Measurements from ENCODE around the gene ZBTB20.
"Not testable (repeated sequence)": the region's sequence is repeated elsewhere in the genome, so short reads cannot be mapped to it uniquely, and the experiment has no call there.

Gene ZBTB20

DNA sequence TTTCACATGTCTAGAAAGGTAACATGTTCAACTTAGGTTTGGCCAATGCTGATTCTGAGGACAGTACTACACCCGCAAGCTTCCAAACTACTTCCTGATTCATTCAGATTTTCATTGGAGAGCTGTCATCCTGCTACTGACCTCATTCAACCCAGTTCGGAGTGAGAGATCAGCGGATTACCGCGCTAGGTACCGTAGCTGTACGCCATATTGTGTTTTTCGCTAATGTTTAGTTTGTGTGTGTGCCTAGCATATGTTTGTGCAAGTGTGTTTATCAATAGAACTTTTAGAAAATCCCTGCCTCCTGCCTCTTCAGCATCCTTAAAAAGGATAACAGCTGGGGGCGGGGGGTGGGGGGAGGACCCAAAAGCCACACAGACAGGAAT is 1.1 kb downstream of the ZBTB20 start:
- 3% methylated on average over 8 of the region's 9 CpGs for WGBS

DNA sequence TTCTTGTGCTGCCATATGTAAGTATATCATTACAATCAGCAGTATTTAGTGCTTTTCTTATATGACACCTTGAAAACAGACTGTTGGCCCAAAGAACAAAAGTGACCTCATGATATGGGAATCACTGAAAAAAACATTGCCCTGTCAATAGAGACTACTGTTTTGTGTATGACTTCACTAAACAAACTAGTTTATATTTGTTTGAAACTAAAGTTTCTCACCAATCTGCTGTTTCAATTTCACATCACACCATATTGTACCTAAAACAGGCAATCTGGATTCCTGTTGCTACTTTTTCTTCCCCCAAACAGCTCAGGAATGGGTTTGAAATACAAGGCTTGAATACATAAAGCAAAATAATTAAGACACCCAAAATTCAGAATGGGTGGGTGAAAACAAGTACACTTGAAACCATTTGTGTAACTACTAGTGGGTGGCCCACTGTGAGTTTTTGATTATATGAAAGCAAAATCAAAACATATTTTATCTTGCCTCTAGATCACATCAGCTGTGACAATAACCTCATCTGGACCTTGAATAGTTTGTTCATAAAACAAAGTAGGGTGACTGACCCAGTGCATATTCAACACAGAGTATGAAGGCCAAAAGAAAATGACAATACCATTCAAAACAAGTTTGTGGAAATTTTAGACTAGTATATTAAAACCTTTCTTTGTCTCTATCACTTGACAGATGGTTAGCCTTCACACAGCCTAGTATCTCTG is 5.9 kb downstream of the ZBTB20 start:
- no peak overlapping the region for H3K4me3 ChIP-seq (ENCODE audit: low read length)
- H3K9me3 ChIP-seq (ENCODE audit: insufficient read depth, low read depth, low read length) = no peaks in the 10 kb centered on the region
- H3K27me3 ChIP-seq (ENCODE audit: insufficient read depth, low read length) = no peaks in the 10 kb centered on the region
- no peak overlapping the region for H3K27ac ChIP-seq (ENCODE audit: low read depth, low read length)
- H3K36me3 ChIP-seq (ENCODE audit: insufficient read depth, low read length) = no peaks in the 10 kb centered on the region
- H3K4me1 ChIP-seq (ENCODE audit: insufficient read depth, low read length) = peaks cover 17% of the 10 kb centered on the region
- no peak overlapping the region for H3K9ac ChIP-seq (ENCODE audit: low read depth, low read length)

More for the DNA sequence above, 1.1 kb downstream of the ZBTB20 start:
- Histone ChIP-seq H3K9me3 (ENCODE audit: insufficient read depth, low read depth, low read length) (no peaks in the 10 kb centered on the region), H3K4me3 (ENCODE audit: low read length) (peak overlapping the region; percentile 97), H3K27ac (ENCODE audit: low read depth, low read length) (no peak overlapping the region), H3K4me1 (ENCODE audit: insufficient read depth, low read length) (peaks cover 9% of the 10 kb centered on the region), H3K36me3 (ENCODE audit: insufficient read depth, low read length) (no peaks in the 10 kb centered on the region), H3K27me3 (ENCODE audit: insufficient read depth, low read length) (no peaks in the 10 kb centered on the region), H3K9ac (ENCODE audit: low read depth, low read length) (peak overlapping the region; percentile 83)

DNA sequence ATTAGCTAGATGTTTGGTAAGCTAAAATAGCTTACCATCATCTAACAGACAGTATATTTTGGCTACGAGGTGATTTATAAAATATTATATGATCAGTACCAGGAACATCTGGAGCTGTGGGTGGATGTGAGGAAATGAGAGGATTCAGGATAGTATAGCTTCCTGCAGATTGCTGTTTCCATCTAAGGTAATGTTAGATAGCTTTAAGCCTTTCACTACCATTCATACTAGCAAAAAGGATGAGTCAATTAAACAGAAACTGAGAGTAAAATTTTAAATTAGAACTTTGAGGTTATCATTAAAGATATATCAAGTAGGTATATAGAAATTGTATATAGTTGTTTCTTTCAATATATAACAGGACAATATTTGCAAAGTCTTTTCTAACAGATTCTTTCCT is 8.0 kb downstream of the ZBTB20 start:
- no peak overlapping the region for H3K9ac ChIP-seq (ENCODE audit: low read depth, low read length)
- WGBS = 100% methylated on average over 1 of the region's 1 CpG
- H3K27me3 ChIP-seq (ENCODE audit: insufficient read depth, low read length) = no peaks in the 10 kb centered on the region
- peaks cover 13% of the 10 kb centered on the region for H3K4me1 ChIP-seq (ENCODE audit: insufficient read depth, low read length)
- H3K36me3 ChIP-seq (ENCODE audit: insufficient read depth, low read length) = no peaks in the 10 kb centered on the region
- H3K9me3 ChIP-seq (ENCODE audit: insufficient read depth, low read depth, low read length) = no peaks in the 10 kb centered on the region
- no peak overlapping the region for H3K27ac ChIP-seq (ENCODE audit: low read depth, low read length)
- H3K4me3 ChIP-seq (ENCODE audit: low read length) = no peak overlapping the region

DNA sequence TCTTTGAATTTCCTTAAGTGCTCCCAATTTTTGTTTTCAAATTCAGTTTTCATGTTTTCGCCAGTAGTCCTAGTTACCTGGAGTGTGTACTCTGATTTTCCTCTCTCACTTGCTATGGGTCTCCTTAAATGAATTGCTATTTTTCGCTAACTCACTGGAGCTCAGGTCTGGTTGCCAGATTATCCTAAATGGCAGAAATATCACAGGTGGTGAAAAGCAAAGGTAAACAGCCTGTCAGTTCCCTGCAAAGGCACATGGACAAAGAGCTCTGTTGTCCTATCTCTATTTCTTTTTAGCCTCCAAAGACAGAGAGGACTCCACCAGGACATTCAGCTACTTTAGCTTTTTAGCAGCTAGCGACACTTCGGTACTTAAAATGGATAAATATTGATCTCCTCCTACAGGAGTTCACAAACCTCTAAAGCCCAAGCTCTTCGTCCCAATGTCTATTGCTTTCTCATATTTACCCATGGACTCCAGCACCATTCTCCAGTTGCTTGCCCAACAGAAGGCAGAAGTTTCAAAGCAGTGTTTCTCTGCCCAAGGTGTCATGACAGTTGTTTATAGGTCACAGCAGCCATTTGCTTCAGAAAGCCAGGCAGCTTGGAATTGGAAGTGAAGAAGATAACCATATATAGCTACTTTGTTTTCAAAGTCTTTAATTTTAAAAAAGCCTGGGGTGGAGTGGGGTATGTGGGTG is 12.3 kb downstream of the ZBTB20 start:
- no peaks in the 10 kb centered on the region for H3K36me3 ChIP-seq (ENCODE audit: insufficient read depth, low read length)
- H3K4me1 ChIP-seq (ENCODE audit: insufficient read depth, low read length) = peaks cover 1% of the 10 kb centered on the region
- H3K27ac ChIP-seq (ENCODE audit: low read depth, low read length) = no peak overlapping the region
- 97% methylated on average over 5 of the region's 5 CpGs for WGBS
- H3K4me3 ChIP-seq (ENCODE audit: low read length) = no peak overlapping the region
- no peak overlapping the region for H3K9ac ChIP-seq (ENCODE audit: low read depth, low read length)
- H3K27me3 ChIP-seq (ENCODE audit: insufficient read depth, low read length) = no peaks in the 10 kb centered on the region
- H3K9me3 ChIP-seq (ENCODE audit: insufficient read depth, low read depth, low read length) = no peaks in the 10 kb centered on the region

DNA sequence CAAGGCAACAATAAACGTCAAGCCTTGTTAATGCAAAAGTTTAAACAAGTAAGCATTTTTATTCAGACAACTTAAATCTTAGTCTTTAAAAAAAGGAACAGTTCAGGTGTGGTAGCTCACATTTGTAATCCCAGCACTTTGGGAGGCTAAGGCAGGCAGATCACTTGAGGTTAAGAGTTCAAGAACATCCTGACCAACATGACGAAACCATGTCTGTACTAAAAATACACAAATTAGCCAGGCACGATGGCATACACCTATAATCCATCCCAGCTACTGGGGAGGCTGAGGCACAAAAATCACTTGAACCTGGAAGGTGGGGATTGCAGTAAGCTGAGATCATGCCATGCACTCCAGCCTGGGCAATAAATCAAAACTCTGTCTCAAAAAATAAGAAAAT is 19.9 kb downstream of the ZBTB20 start:
- H3K4me3 ChIP-seq (ENCODE audit: low read length) = no peak overlapping the region
- H3K9ac ChIP-seq (ENCODE audit: low read depth, low read length) = no peak overlapping the region
- no peaks in the 10 kb centered on the region for H3K4me1 ChIP-seq (ENCODE audit: insufficient read depth, low read length)
- no peak overlapping the region for H3K27ac ChIP-seq (ENCODE audit: low read depth, low read length)
- no peaks in the 10 kb centered on the region for H3K27me3 ChIP-seq (ENCODE audit: insufficient read depth, low read length)
- WGBS = 92% methylated on average over 2 of the region's 3 CpGs
- H3K36me3 ChIP-seq (ENCODE audit: insufficient read depth, low read length) = no peaks in the 10 kb centered on the region
- no peaks in the 10 kb centered on the region for H3K9me3 ChIP-seq (ENCODE audit: insufficient read depth, low read depth, low read length)

DNA sequence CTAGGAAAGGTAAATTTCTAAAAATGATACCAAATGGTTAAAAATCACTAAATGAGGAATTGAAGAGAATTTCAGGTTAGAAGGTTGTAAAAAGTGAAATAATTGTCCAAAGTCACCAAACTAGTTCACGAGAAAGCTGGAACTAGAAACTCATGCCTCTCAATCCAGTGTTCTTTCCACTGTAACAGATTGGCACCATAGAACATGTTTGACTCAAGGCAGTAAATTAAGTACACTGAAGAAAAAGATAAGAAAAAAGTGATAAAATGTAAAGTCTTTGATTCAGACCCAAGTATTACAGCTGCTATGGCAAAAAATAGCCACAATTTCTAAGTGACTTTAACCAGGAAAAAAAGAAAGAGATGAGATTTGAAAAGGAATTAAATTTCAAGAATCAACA is 26.5 kb downstream of the ZBTB20 start:
- H3K9me3 ChIP-seq (ENCODE audit: insufficient read depth, low read depth, low read length) = no peaks in the 10 kb centered on the region
- WGBS = 83% methylated on average over 1 of the region's 1 CpG
- no peak overlapping the region for H3K9ac ChIP-seq (ENCODE audit: low read depth, low read length)
- no peaks in the 10 kb centered on the region for H3K36me3 ChIP-seq (ENCODE audit: insufficient read depth, low read length)
- no peaks in the 10 kb centered on the region for H3K4me1 ChIP-seq (ENCODE audit: insufficient read depth, low read length)
- H3K4me3 ChIP-seq (ENCODE audit: low read length) = no peak overlapping the region
- no peaks in the 10 kb centered on the region for H3K27me3 ChIP-seq (ENCODE audit: insufficient read depth, low read length)
- no peak overlapping the region for H3K27ac ChIP-seq (ENCODE audit: low read depth, low read length)

DNA sequence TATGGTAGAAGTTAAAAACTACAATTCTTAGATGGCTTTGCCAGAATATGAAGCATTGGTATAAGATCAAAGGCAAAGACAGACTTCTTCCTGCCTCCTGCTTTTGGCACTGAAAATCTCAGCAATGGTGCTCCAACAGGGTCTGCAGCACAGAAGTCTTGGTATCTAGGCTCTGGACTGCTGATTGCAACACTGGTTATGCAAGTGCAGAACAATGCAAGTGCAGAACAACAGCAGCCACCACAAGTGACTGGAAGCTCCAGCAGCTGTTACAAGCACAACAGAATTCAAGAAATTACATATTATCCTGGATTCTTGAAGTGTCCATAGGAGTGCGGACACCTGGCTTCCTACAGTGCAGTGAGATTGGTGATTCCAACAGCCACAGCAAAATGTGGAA is 33.7 kb downstream of the ZBTB20 start:
- no peak overlapping the region for H3K9ac ChIP-seq (ENCODE audit: low read depth, low read length)
- no peaks in the 10 kb centered on the region for H3K27me3 ChIP-seq (ENCODE audit: insufficient read depth, low read length)
- WGBS = 91% methylated on average over 1 of the region's 1 CpG
- H3K9me3 ChIP-seq (ENCODE audit: insufficient read depth, low read depth, low read length) = no peaks in the 10 kb centered on the region
- no peak overlapping the region for H3K4me3 ChIP-seq (ENCODE audit: low read length)
- H3K4me1 ChIP-seq (ENCODE audit: insufficient read depth, low read length) = no peaks in the 10 kb centered on the region
- H3K27ac ChIP-seq (ENCODE audit: low read depth, low read length) = no peak overlapping the region
- H3K36me3 ChIP-seq (ENCODE audit: insufficient read depth, low read length) = no peaks in the 10 kb centered on the region

DNA sequence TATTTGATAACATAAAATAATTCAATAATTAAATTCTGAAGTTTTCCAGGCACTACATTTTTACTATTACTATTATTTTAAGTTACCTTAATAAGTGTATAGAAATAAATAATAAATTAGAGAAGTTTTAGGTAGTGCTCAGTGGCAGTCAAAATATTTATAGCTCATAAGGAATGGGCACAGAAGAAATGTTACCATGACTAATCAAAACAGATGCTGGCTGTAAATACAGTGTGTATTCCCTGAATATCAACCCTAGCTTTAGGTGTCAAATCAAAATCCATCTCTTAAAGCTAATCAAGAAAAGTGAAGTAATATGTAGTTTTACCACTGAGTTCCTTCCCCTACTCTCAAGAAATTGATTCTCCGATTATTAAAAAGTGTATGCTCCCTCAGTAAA is 35.5 kb downstream of the ZBTB20 start:
- no peaks in the 10 kb centered on the region for H3K4me1 ChIP-seq (ENCODE audit: insufficient read depth, low read length)
- no peak overlapping the region for H3K9ac ChIP-seq (ENCODE audit: low read depth, low read length)
- no peak overlapping the region for H3K27ac ChIP-seq (ENCODE audit: low read depth, low read length)
- H3K36me3 ChIP-seq (ENCODE audit: insufficient read depth, low read length) = no peaks in the 10 kb centered on the region
- no peaks in the 10 kb centered on the region for H3K27me3 ChIP-seq (ENCODE audit: insufficient read depth, low read length)
- 100% methylated on average over 1 of the region's 1 CpG for WGBS
- no peaks in the 10 kb centered on the region for H3K9me3 ChIP-seq (ENCODE audit: insufficient read depth, low read depth, low read length)
- H3K4me3 ChIP-seq (ENCODE audit: low read length) = no peak overlapping the region

DNA sequence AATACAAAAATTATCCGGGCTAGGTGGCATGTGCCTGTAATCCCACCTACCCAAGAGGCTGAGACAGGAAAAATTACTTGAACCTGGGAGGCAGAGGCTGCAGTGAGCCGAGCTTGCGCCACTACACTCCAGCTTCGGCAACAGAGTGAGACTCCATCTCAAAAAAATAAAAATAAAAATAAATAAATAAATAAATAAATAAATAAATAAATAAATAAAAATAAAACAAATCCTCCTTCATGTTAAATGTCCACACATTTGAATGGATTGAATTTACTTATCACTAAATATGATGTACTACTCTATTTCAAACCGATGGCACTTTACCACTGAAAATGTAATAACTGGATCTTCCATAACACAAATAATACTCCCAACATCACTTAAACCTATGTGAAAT is 36.3 kb downstream of the ZBTB20 start:
- Histone ChIP-seq H3K36me3 (ENCODE audit: insufficient read depth, low read length) (no peaks in the 10 kb centered on the region), H3K27me3 (ENCODE audit: insufficient read depth, low read length) (no peaks in the 10 kb centered on the region), H3K4me1 (ENCODE audit: insufficient read depth, low read length) (no peaks in the 10 kb centered on the region), H3K4me3 (ENCODE audit: low read length) (no peak overlapping the region), H3K27ac (ENCODE audit: low read depth, low read length) (no peak overlapping the region), H3K9me3 (ENCODE audit: insufficient read depth, low read depth, low read length) (no peaks in the 10 kb centered on the region), H3K9ac (ENCODE audit: low read depth, low read length) (no peak overlapping the region)
- 90% methylated on average over 3 of the region's 5 CpGs for WGBS

DNA sequence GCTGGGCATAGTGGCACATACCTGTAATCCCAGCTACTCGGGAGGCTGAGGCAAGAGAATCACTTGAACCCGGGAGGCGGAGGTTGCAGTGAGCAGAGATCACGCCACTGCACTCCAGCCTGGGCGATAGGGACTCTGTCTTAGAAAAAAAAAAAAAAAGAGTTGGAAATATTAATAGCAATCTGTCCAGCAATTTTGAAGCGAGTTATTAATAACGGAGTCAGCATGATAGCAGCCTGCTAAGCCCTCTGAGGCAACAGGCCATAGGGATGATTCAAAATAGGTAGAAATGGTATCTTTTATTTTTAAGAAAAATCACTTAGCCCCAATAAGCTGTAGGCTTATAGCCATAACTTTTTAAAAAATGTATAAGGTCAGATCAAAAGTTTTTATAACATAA is 37.0 kb downstream of the ZBTB20 start:
- 95% methylated on average over 7 of the region's 7 CpGs for WGBS
- H3K4me1 ChIP-seq (ENCODE audit: insufficient read depth, low read length); H3K4me3 ChIP-seq (ENCODE audit: low read length); H3K36me3 ChIP-seq (ENCODE audit: insufficient read depth, low read length); H3K9me3 ChIP-seq (ENCODE audit: insufficient read depth, low read depth, low read length); H3K27me3 ChIP-seq (ENCODE audit: insufficient read depth, low read length); H3K9ac ChIP-seq (ENCODE audit: low read depth, low read length); H3K27ac ChIP-seq (ENCODE audit: low read depth, low read length): not testable (repeated sequence)

DNA sequence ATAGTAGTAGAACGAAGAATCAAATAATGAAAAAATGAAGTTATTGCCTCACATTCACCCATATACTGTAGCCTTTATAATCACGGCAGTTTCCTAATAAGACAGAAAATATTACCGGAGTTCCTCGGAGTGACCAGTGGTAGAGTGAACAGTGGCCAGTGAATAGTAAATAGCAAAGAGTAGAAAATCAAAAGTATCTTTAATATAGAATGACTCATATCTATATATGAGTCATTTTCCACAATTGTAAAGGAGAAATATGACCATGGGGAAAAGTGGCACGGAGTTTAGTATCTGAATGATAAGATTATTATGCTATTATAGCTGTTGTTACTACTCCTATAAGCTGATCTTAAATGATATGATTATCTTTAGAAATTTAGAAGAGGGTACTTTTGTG is 38.5 kb downstream of the ZBTB20 start:
- Histone ChIP-seq H3K9ac (ENCODE audit: low read depth, low read length) (no peak overlapping the region), H3K27me3 (ENCODE audit: insufficient read depth, low read length) (no peaks in the 10 kb centered on the region), H3K9me3 (ENCODE audit: insufficient read depth, low read depth, low read length) (no peaks in the 10 kb centered on the region), H3K27ac (ENCODE audit: low read depth, low read length) (no peak overlapping the region), H3K4me1 (ENCODE audit: insufficient read depth, low read length) (no peaks in the 10 kb centered on the region), H3K36me3 (ENCODE audit: insufficient read depth, low read length) (no peaks in the 10 kb centered on the region), H3K4me3 (ENCODE audit: low read length) (no peak overlapping the region)
- 100% methylated on average over 1 of the region's 5 CpGs for WGBS
